Measurements from ENCODE around the gene CCND2. TPM values are rescaled to one million over a fixed set of nuclear protein-coding genes. Genes with fewer than 3 reads are reported as not detected.

Gene CCND2
- total RNA-seq, 4 donors from 2014 or later: 84.1 to 124 (median 89.7) TPM

Other genes starting within 250 kb of the CCND2 start
- 1 to 10 TPM; 1.8 to 4.4 (median 2.5) TPM for gene TIGAR, start 47.5 kb downstream of the CCND2 start, total RNA-seq
- gene FGF23, start 106.0 kb downstream of the CCND2 start, total RNA-seq: not detected
- gene FGF6, start 172.1 kb downstream of the CCND2 start, total RNA-seq: not detected